ENCODE data around the gene HNRNPA2B1. TPM values are rescaled to one million over a fixed set of nuclear protein-coding genes. Genes with fewer than 3 reads are reported as not detected.
"Not testable (repeated sequence)": the region's sequence is repeated elsewhere in the genome, so short reads cannot be mapped to it uniquely, and the experiment has no call there.

Gene HNRNPA2B1
- polyA plus RNA-seq, 12 donors, result 126 to 1,068 (median 803) TPM

DNA sequence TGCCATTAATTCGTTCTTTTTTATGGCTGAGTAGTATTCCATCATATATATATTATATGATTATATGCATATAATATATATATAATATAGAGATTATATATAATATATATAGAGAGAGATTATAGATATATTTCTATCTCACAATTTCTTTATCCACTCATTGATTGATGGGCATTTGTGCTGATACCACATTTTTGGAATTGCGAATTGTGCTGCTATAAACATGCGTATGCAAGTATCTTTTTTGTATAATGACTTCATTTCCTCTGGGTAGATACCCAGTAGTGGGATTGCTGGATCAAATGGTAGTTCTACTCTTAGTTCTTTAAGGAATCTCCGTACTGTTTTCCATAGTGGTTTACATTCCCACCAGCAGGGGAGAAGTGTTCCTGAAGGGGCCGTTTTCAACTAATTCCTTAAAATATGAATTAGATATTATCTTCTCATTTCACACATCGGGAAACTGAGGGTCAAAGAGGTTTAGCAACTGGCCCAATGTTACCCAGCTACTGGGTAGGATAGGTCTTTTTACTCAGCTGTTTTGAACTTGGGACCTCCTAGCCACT is 32.0 kb downstream of the HNRNPA2B1 start:
- no peak for DNase-seq

DNA sequence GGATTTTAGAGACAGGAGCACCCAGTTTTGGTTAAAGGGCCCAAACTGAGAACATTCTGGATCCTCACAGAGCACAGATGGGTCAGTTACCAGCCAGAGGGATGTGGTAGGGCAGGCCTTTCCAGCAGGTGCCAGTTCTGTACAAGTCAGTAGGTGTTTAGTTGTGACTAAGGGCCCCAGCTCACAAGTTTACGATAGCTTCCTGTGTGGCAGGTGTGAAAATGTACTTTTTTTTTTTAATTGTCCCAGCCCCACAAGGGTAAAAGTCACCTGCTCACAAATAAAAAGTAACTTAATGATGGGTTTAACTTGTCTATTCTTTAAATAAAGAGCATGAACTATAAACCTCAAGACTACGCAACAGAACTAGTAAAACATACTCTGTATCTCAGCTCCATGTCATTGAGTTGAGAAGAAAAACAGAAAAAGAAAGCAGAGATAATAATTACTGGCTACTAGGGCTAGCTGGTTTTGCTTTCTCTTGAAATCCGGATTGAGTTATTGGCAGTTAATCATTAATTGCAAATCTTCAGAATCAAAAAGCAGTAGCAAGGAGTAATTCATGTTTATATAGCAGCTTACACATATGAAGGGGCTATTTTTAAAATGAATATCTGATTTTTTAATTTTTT is 33.1 kb downstream of the HNRNPA2B1 start:
- DNase-seq, result no peak

DNA sequence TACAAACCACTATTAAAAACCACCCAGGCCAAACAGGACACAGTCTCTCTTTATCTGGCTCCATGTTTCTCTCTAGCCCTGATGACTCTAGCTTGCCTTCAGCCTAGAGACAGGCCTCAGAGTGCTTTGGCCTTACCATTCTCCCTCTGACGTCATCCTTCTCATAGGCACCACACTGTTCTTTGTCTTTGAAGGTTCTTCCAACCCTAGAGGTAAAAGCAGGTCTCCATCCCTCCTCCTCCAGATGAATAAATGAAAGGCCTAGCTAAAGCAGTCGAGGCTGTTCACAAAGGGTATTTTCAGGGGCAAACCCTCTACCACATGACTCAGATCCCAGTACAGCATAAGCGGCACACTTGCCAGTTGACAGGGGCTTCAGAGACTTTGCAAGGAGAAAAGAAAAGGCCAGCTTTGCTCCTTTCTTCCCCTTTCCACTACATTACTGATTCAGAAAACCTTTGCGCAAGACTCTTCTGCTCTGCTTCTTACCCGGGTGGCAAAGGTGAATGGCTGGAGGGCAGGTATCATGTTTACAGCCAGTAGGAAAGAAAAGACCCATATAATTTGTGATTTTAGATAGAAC is 33.8 kb downstream of the HNRNPA2B1 start:
- no peak for DNase-seq

DNA sequence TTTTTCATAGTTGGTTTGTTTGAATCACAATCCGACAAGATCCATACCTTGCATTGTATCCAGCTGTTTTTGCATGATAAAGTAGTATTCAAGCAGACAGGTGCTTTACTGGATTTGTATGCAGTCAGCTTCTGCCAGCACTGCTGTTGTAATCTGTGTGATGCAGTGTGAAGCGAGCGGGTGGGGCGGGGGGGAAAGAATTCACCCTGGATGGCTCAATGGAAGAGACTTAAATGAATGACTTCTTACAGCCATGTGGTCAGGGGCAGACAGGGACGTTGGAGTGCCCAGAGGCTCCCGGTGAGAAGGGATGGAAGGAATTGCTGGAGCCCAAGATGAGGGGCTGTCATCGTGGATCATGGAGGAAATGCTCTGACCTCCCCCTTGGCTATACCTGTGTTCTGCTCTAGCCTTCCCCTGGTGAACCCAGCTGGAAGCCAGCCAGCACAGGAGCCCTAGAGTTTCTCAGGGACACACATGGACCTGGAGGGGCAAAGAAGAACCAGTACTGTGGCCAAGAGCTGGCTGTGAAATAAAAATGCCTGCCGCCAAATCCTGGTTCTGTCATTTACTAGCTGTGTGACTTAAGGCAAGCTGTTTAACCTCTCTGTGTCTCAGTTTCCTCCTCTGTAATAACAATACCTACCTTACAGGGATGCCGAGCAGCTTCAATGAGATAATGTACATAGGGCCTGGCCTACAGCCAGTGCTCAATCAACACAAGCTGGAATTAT is 34.4 kb downstream of the HNRNPA2B1 start:
- no peak for DNase-seq

DNA sequence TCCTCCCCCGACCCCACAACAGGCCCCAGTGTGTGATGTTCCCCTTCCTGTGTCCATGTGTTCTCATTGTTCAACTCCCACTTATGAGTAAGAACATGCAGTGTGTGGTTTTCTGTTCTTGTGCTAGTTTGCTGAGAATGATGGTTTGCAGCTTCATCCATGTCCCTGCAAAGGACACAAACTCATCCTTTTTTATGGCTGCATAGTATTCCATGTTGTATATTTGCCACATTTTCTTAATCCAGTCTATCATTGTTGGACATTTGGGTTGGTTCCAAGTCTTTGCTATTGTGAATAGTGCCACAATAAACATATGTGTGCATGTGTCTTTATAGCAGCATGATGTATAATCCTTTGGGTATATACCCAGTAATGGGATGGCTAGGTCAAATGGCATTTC is 36.7 kb downstream of the HNRNPA2B1 start:
- DNase-seq, result not testable (repeated sequence)

DNA sequence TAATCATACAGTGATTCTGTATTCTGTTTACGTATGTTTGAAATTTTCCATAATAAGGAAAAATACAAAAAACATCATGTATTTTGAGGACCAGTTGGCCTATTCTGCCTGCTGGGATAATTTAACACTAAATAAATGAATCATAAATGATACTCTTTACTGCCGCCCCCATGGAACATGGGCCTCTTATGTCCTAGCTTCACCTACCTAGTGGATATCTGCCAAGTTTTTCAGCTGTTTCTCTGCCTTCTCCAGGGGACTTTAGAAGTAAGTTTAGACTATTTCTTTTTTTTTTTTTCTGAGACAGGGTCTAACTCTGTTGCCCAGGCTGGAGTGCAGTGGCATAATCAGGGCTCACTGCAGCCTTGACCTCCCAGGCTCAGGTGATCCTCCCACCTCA is 38.1 kb downstream of the HNRNPA2B1 start:
- DNase-seq, result no peak

DNA sequence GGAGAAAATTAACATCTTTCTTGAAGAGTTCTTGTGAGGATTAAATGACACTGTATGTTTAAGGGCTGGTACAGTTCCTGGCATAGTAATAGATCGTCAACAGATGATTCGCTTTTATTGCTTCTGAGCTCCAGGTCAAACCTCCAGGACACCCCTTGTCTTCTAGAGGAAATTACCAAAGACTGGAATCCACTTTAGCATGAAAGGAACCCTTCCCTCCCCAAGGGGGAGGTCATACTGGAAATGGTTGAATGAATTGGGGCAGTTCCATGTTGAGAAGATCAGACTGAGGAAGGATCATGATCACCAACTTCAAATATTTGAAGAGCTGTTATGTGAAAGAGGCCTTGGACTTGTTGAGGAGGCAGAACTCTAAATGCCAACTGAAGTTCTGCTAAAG is 39.6 kb downstream of the HNRNPA2B1 start:
- no peak for DNase-seq

DNA sequence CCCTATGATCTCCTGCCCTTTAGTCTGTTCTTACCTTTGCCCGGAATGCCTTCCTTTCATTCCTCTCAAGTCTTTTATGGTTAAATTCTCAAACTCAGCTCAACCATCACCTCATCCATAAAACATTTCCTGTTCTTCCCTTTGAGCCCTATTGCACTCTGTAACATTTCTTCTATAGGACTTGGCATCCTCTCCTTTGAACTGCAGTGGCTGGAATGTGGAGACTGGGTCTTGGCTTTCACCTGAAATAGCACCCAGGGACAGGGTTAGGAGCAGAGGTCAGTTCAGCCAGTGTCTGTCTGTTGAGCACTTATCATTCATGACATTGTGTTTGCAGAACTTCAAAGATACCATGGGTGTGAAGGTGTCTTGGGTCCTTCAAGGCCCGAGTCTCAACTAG is 41.3 kb downstream of the HNRNPA2B1 start:
- DNase-seq, result no peak

DNA sequence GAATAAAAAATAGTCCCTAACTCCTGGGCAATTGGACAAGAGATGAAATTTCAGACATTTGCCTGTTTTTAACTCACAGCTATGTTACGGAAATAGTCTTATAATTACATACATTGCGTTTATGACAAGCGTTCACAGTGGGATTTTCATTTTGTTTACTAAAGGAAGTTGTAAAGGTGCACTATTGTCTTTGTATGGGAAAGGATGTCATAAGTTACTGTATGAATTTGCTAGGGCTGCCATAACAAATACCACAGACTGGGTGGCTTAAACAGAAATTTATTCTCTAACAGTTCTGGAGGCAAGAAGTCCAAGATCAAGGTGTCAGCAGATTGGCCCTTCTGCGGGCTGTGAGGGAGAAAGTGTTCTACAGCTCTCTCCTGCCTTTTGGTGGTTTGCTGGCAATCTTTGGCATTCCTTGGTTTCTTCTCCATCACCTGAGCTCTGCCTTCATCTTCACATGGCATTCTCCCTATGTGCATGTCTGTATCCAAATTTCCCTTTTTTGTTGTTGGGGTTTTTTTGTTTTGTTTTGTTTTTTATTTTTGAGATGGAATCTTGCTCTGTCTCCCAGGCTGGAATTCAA is 42.9 kb downstream of the HNRNPA2B1 start:
- no peak for DNase-seq

DNA sequence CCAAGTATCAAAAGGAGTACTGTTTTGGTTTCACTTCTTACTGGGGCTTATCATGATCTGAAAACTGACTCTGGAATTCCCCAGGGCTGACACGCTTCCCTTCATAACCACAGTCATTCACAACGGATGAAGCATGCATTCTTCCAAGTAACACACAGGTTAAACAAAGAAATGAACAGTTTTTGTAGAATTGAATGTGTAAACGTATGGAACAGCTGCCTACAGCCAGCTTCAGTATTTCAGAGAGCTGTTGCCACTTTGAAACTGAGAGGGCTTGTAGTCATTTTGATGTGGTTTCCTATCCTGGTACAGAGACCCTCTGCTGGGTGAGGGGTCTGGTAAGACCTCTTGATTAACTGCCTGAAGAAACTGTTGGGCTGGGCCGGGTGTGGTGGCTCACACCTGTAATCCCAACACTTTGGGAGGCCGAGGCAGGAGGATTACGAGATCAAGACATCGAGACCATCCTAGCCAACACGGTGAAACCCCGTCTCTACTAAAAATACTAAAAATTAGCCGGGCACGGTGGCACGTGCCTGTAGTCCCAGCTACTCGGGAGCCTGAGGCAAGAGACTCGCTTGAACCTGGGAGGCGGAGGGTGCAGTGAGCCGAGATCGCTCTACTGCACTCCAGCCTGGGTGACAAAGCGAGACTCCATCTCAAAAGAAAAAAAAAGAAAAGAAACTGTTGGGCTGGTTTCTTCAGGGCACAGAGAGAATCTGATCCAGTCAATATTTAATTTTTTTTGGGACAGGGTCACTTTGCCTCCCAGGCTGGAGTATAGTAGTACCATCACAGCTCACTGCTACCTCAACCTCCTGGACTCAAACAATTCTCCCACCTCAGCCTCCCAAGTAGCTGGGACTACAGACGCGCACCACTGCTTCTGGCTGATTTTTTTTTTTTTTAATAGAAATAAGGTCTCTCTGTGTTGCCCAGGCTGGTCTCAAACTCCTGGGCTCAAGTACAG is 43.8 kb downstream of the HNRNPA2B1 start:
- no peak for DNase-seq

DNA sequence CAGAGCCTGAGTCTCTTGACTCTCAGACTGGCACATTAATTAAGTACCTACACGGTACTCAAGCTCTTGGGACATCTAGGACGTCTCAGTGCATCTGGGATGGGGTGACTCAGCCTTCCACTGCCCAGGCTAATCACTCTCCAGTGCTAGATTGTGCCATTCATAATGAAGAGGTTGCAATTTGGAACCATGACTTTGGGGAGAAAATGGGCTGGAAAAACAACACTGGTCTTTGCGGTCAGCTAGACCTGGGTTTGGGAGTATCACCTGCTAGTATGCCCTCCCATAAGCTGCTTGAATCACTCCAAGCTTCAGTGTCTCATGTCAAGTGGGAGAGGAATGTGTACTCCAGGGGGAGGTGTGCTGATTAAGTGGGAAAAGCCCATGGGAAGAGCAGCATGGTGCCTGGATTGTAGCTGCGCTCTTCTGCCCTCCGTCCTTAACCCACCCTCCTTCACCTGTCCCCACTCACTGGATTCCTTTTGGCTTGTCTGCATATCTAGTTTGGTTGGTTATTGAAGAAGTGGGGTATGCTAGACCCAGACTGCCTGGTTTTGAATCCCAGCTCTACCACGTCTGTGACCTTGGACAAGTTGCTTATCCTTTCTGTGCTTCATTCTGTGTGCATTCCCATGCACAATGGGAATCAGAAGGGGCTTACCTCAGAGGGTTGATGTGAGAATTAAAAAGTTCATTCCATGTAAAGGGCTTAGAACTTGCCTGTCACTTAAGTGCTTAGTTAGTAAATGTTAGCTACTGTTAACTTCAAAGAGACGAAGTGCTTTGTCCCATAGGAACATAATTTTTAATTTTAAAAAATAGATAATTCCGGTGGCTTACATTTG is 44.8 kb downstream of the HNRNPA2B1 start:
- DNase-seq, result no peak

DNA sequence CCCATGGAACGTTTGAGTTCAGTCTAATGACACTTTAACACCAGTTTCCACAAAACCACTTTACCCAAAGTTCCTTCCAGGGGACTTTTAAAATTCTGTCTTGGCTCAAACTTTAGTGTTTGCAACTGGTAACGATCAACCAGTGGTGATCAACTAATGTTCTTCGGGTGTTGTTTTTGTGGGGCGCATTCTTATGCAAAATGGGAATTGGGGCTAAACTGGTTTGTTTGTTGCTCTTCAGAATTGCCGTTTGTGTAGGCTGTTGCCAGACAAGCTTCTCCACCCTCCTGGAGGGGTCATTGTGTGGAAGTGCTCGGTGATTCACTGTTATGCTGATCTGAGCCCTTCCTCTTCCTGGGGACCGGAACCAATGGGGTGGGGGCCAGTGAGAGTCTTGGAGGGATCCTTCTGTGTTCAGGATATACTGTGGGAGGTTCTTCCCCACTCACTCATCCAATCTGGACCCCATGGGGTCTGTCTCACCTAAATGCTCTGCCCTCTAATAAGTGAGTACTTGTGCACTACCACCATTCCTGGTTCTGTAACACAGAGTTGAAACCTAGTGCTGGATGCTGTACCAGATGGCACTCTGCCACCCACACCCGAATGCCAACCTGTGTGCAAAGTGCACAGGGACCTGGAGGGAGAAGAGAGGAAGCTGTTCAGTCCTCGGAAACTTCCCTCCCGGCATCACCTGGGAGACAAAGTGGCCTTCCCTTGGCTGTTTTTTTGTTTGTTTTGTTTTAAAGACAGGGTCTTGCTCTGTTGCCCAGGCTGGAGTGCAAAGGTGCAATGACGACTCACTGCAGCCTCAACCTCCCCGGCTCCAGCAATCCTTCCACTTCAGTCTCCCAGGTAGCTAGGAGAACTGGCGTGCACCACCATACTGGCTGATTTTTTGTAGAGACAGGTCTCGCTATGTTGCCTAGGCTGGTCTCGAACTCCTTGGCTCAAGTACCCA is 46.4 kb downstream of the HNRNPA2B1 start:
- no peak for DNase-seq

DNA sequence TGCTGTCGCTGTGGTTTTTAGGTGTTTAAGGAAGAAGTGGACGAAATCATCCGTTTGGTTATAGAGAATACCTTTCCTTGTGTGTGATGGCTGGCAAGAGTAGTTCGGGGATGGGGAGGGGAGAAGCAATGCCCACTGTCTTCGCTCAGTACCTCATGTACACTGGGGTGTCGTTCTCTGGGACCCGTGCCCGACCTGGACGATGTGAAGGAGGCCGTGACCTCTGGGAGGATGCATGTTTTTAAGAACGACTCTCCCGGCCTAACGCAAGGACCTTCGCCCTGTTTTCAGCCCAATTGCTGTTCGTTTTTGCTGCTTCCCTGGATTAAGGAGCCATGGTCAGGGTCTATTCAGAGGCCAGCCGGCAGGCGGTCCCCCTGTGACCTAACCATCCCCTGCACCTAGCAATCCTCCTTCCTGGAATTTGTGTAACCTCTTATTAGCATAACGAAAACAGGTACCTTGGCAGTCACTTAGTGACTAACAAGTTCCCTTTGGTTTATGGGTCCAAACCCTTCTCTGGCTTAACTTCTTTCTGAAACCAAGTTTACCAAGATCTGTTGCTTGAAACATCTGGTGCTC is 47.2 kb downstream of the HNRNPA2B1 start:
- no peak for DNase-seq

DNA sequence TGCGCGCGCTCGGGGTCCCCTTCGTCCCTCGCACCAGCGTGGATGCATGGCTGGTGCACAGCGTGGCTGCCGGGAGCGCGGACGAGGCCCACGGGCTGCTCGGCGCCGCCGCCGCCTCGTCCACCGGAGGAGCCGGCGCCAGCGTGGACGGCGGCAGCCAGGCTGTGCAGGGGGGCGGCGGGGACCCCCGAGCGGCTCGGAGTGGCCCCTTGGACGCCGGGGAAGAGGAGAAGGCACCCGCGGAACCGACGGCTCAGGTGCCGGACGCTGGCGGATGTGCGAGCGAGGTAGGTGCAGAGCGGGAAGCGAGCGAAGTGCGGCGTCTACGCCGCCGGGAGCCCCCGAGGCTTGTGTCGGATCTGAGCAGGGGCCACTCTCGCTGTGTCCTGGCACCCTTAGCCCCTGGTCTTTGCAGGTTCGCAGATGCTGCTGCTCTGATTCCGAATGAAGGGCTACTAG is 47.7 kb downstream of the HNRNPA2B1 start:
- not testable (repeated sequence) for DNase-seq

DNA sequence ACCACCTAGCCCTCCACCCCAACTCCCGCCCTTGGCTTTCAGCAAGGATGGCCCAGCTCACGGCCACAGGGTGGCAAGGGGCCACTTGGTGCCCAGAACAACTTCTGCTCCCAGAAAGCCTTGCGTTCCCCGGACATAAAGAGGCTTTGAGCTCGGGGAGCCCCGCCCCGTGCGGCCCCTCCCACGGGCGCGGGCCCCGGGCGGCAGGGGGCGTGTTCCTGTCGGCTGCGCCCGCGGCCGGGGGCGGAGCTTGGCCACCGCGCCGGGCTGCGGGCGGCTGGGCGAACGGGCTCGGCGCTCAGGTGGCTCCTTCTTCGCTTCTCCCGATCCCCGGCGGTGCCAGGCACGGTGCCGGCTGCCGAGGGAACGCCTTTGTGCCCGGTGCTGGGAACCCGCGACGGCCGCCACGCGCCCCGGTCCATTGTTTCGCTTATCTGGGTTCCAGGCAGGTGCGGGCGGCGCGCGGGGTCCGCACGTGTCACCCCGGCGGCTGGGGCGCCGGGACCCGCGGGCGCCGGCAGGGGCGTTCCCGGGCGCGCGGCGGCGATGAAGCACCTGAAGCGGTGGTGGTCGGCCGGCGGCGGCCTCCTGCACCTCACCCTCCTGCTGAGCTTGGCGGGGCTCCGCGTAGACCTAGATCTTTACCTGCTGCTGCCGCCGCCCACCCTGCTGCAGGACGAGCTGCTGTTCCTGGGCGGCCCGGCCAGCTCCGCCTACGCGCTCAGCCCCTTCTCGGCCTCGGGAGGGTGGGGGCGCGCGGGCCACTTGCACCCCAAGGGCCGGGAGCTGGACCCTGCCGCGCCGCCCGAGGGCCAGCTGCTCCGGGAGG is 48.4 kb downstream of the HNRNPA2B1 start, which contains the start of gene NFE2L3:
TSS of gene NFE2L3 (plus strand) at position 246 of the 829 bp plus-strand sequence. CDS start at position 547, 301 bp downstream.
- no peak for DNase-seq

DNA sequence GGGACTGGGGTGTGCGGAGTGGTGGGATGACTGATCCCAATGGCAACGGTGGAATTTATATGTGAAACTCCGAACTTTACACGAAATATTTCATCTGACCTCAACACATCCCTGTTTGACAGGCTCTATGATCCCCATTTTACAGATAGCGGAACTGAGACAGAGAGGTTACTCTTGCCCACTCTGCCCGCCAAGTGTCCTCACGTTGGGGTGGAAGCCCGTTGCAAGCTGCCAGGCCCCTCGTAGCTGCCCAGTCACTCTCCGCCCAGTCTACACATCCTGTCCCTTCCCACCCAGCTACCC is 48.9 kb downstream of the HNRNPA2B1 start:
- no peak for DNase-seq

DNA sequence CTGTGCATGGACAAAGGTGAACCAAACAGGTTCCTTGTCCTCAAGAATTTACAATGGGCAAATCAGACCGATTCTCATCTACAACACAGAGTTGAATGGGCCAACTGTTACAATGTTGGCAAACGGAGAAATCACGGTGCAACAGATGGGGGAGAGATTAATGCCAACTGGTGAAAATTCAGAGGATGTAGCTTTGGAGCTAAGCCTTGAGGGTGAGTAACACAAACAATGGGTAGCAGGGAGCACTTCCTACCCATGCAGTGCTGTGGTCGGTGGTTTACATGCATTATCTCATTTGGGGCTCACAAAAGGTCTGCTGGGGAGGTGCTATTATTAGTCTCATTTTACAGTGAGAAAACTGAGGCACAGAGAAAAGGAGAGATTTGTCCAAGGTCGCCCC is 49.5 kb downstream of the HNRNPA2B1 start:
- DNase-seq, result no peak
